ENCODE results near the gene DMD. TPM values are rescaled to one million over a fixed set of nuclear protein-coding genes. Genes with fewer than 3 reads are reported as not detected.

Gene DMD
- polyA plus RNA-seq, 3 donors = 0.23 TPM; not detected in 2

DNA sequence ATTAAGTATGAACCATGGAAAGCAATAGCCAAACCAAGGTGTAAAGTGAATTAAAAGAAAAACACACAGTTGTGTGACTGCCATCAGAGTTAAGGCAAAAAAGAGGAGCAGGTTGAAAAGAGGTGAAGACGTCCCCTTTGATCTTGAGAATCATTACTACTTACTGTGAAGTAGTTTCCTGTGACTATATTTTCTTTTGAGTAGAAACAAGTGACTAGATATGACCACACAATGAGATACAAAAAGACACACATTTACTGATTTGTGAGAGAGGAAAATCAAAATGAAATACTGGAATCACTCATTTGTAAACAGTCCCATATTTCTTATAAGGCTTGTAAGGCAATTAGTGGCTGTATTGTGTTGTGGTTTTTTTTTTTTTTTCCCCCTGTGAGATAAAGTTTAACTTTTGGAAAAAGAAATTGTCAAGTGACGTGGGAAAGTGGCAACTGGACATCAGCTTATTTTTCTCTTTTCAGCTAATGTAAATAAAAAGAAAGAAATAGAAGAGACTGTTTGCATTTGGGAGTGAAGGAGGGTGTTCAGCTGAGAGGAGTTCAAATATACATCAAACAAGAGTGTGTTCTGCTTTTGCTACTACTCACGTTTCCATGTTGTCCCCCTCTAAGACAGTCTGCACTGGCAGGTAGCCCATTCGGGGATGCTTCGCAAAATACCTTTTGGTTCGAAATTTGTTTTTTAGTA lies 2033.1 kb downstream of the DMD start:
- Histone ChIP-seq H3K9ac (ENCODE audit: insufficient read depth, low read length, poor library complexity, severe bottlenecking) (no peak overlapping the region), H3K27ac (ENCODE audit: low read depth in 1 of 2, low read length in 2 of 2) (no peak overlapping the region), H2AFZ (ENCODE audit: insufficient read depth, low read depth, low read length, poor library complexity, severe bottlenecking) (no peak overlapping the region), H4K20me1 (ENCODE audit: insufficient read depth, low read length) (no peaks in the 10 kb centered on the region), H3K4me1 (ENCODE audit: control insufficient read depth in 1 of 2, insufficient read depth in 2 of 2, low read length in 2 of 2) (no peaks in the 10 kb centered on the region), H3K4me2 (replicated peaks; ENCODE audit: extremely low read depth, low read length, poor library complexity, severe bottlenecking) (no peak overlapping the region), H3K27me3 (ENCODE audit: control insufficient read depth in 2 of 2, insufficient read depth in 2 of 2, low read length in 2 of 2) (peaks cover 0 to 3% of the 10 kb centered on the region in 2 donors), H3K9me3 (replicated peaks in 1 of 2; ENCODE audit: control insufficient read depth in 1 of 2, insufficient read depth in 1 of 2, low read length in 2 of 2) (no peaks in the 10 kb centered on the region), H3K36me3 (replicated peaks in 1 of 2; ENCODE audit: control insufficient read depth in 1 of 2, insufficient read depth in 2 of 2, low read length in 2 of 2) (no peaks in the 10 kb centered on the region), H3K4me3 (replicated peaks in 1 of 3; ENCODE audit: low read depth in 2 of 3, low read length in 3 of 3) (no peak overlapping the region), H3K79me2 (ENCODE audit: insufficient read depth, low read length) (no peaks in the 10 kb centered on the region)
- no peaks in the 10 kb centered on the region for H3K4me1 Mint-ChIP-seq
- TF ChIP-seq CTCF (IDR thresholded peaks at IDR 0.05) = no peak
- no peak overlapping the region for H3K27ac Mint-ChIP-seq
- intact Hi-C loops (cut with micrococcal nuclease) = no loop called here
- WGBS (ENCODE audit: insufficient coverage) = no CpG with 5 or more reads among the region's 6 CpGs
- H3K36me3 Mint-ChIP-seq = no peaks in the 10 kb centered on the region
- H3K27me3 Mint-ChIP-seq (ENCODE audit: low read depth in 3 of 3) = no peaks in the 10 kb centered on the region
- H3K9me3 Mint-ChIP-seq = no peaks in the 10 kb centered on the region
- no peak overlapping the region for H3K4me3 Mint-ChIP-seq
- no peak for DNase-seq

- TF ChIP-seq CTCF (IDR thresholded peaks at IDR 0.05) = no peak
- H3K27me3 Mint-ChIP-seq (ENCODE audit: low read depth in 3 of 3) = peaks cover 0 to 2% (median 0%) of the 10 kb centered on the region in 3 donors
- Histone ChIP-seq H3K27me3 (ENCODE audit: control insufficient read depth in 2 of 2, insufficient read depth in 2 of 2, low read length in 2 of 2) (peaks cover 0 to 3% of the 10 kb centered on the region in 2 donors), H3K9me3 (replicated peaks in 1 of 2; ENCODE audit: control insufficient read depth in 1 of 2, insufficient read depth in 1 of 2, low read length in 2 of 2) (no peaks in the 10 kb centered on the region), H3K4me2 (replicated peaks; ENCODE audit: extremely low read depth, low read length, poor library complexity, severe bottlenecking) (no peak overlapping the region), H3K36me3 (replicated peaks in 1 of 2; ENCODE audit: control insufficient read depth in 1 of 2, insufficient read depth in 2 of 2, low read length in 2 of 2) (no peaks in the 10 kb centered on the region), H3K79me2 (ENCODE audit: insufficient read depth, low read length) (no peaks in the 10 kb centered on the region), H3K4me1 (ENCODE audit: control insufficient read depth in 1 of 2, insufficient read depth in 2 of 2, low read length in 2 of 2) (no peaks in the 10 kb centered on the region), H2AFZ (ENCODE audit: insufficient read depth, low read depth, low read length, poor library complexity, severe bottlenecking) (no peak overlapping the region), H4K20me1 (ENCODE audit: insufficient read depth, low read length) (no peaks in the 10 kb centered on the region), H3K27ac (ENCODE audit: low read depth in 1 of 2, low read length in 2 of 2) (no peak overlapping the region), H3K9ac (ENCODE audit: insufficient read depth, low read length, poor library complexity, severe bottlenecking) (no peak overlapping the region), H3K4me3 (replicated peaks in 1 of 3; ENCODE audit: low read depth in 2 of 3, low read length in 3 of 3) (no peak overlapping the region)
- H3K9me3 Mint-ChIP-seq = no peaks in the 10 kb centered on the region
- no peak for DNase-seq
- H3K36me3 Mint-ChIP-seq = no peaks in the 10 kb centered on the region
- no peak overlapping the region for H3K4me3 Mint-ChIP-seq
- intact Hi-C loops (cut with micrococcal nuclease) = no loop called here
- WGBS (ENCODE audit: insufficient coverage) = no CpG with 5 or more reads among the region's 2 CpGs
- no peak overlapping the region for H3K27ac Mint-ChIP-seq
- no peaks in the 10 kb centered on the region for H3K4me1 Mint-ChIP-seq
Measured at GRCh38 chrX:31170792-31171191, 2040.6 kb downstream of the DMD start.

Data from CD14-positive monocyte (primary cell).